IMR-90 (cell line): Measurements from ENCODE around the gene KIF13A. TPM values are rescaled to one million over a fixed set of nuclear protein-coding genes. Genes with fewer than 3 reads are reported as not detected.

Experiments used
- ATAC-seq: fragments of 200-7000 bp; cut with Tn5 transposase; 2 replicates; pipeline ENCODE4 v1.9.1; 2020; ENCODE audit warnings: low read depth, mild to moderate bottlenecking, moderate library complexity
- BruUV-seq: library from RNA; stranded (reverse); fragments of 400-500 nt; replicated peaks from 2 replicates; lab custom pipeline; 2021; lab: Mats Ljungman, UMichigan
- CTCF ChIA-PET: fragments of 300-600 bp; formaldehyde crosslinking; extraction: SDS; loops from one replicate; lab custom pipeline; 2021; ENCODE audit warnings: antibody characterized with exemption; lab: Yijun Ruan, JAX
- POLR2A ChIA-PET: fragments of 300-600 bp; sonication (Branson Sonifier 250); formaldehyde crosslinking; loops from one replicate; lab custom pipeline; 2022; ENCODE audit warnings: antibody characterized with exemption; ENCODE audit not compliant: unreplicated experiment; lab: Charles Lee
- DNase-seq: peaks from one replicate; pipeline ENCODE4 v3.0.0; 2013
- H2AFZ ChIP-seq: replicated peaks from 2 replicates; pipeline ENCODE3; 2013; ENCODE audit warnings: low read length, mild to moderate bottlenecking; ENCODE audit not compliant: poor library complexity
- H2AK5ac ChIP-seq: 2 replicates; pipeline ENCODE4 v1.6.1; 2013; ENCODE audit warnings: low read depth, low read length, inconsistent platforms
- H2AK9ac ChIP-seq: replicated peaks from 2 replicates; pipeline ENCODE3; 2013; ENCODE audit warnings: mild to moderate bottlenecking, low read depth, low read length, moderate library complexity; ENCODE audit not compliant: poor library complexity
- H2BK120ac ChIP-seq: 2 replicates; pipeline ENCODE4 v1.6.1; 2013; ENCODE audit warnings: low read depth, low read length, inconsistent platforms
- H2BK15ac ChIP-seq: 3 replicates; pipeline ENCODE4 v1.6.1; 2013; ENCODE audit warnings: low read depth, low read length, inconsistent platforms
- H2BK20ac ChIP-seq: 2 replicates; pipeline ENCODE4 v1.6.1; 2013; ENCODE audit warnings: low read depth, mild to moderate bottlenecking, inconsistent platforms, low read length, moderate library complexity
- H2BK5ac ChIP-seq: 2 replicates; pipeline ENCODE4 v1.6.1; 2013; ENCODE audit warnings: mild to moderate bottlenecking, low read depth, low read length, inconsistent platforms; ENCODE audit not compliant: poor library complexity, severe bottlenecking
- H3K14ac ChIP-seq: replicated peaks from 2 replicates; pipeline ENCODE4 v1.6.1; 2013; ENCODE audit warnings: low read depth, low read length, inconsistent platforms
- H3K18ac ChIP-seq: 2 replicates; pipeline ENCODE4 v1.6.1; 2013; ENCODE audit warnings: low read depth, low read length, control low read depth
- H3K23ac ChIP-seq: 2 replicates; pipeline ENCODE4 v1.6.1; 2013; ENCODE audit warnings: low read depth, low read length, inconsistent platforms
- H3K27ac ChIP-seq: 2 replicates; pipeline ENCODE4 v1.5.1; 2013; ENCODE audit warnings: mild to moderate bottlenecking, control low read depth, low read length; ENCODE audit not compliant: insufficient read depth
- H3K27me3 ChIP-seq: 2 replicates; pipeline ENCODE4 v1.6.1; 2013; ENCODE audit warnings: low read length; ENCODE audit not compliant: control insufficient read depth, insufficient read depth
- H3K36me3 ChIP-seq: 2 replicates; pipeline ENCODE4 v1.6.1; 2013; ENCODE audit warnings: low read length, mixed read lengths; ENCODE audit not compliant: control insufficient read depth, insufficient read depth
- H3K4ac ChIP-seq: 2 replicates; pipeline ENCODE4 v1.6.1; 2013; ENCODE audit warnings: low read depth, low read length, inconsistent platforms
- H3K4me1 ChIP-seq: 2 replicates; pipeline ENCODE4 v1.6.1; 2013; ENCODE audit warnings: low read length, mixed read lengths; ENCODE audit not compliant: control insufficient read depth, insufficient read depth
- H3K4me2 ChIP-seq: 2 replicates; pipeline ENCODE4 v1.6.1; 2013; ENCODE audit warnings: low read depth, mild to moderate bottlenecking, control low read depth, low read length, moderate library complexity
- H3K4me3 ChIP-seq: 2 replicates; pipeline ENCODE4 v1.5.1; 2013; ENCODE audit warnings: low read depth, mild to moderate bottlenecking, control low read depth, low read length, moderate library complexity; ENCODE audit not compliant: insufficient read depth
- H3K56ac ChIP-seq: 2 replicates; pipeline ENCODE4 v1.6.1; 2013; ENCODE audit warnings: low read length, inconsistent platforms; ENCODE audit not compliant: insufficient read depth; ENCODE audit errors: extremely low read depth
- H3K79me1 ChIP-seq, 2 experiments: 2 replicates each; pipeline ENCODE4 v1.6.1; 2013; ENCODE audit warnings: low read length in 2 of 2, inconsistent platforms in 1 of 2, low read depth in 1 of 2
- H3K9ac ChIP-seq: 2 replicates; pipeline ENCODE4 v1.6.1; 2013; ENCODE audit warnings: low read depth, low read length, control low read depth
- H3K9me1 ChIP-seq: 2 replicates; pipeline ENCODE4 v1.6.1; 2013; ENCODE audit warnings: low read length, inconsistent platforms; ENCODE audit not compliant: insufficient read depth
- H3K9me3 ChIP-seq: 2 replicates; pipeline ENCODE4 v1.6.1; 2013; ENCODE audit warnings: low read length; ENCODE audit not compliant: control insufficient read depth, insufficient read depth
- H4K20me1 ChIP-seq: 2 replicates; pipeline ENCODE4 v1.6.1; 2013; ENCODE audit warnings: low read length, inconsistent platforms; ENCODE audit not compliant: insufficient read depth
- H4K5ac ChIP-seq: 2 replicates; pipeline ENCODE4 v1.6.1; 2013; ENCODE audit warnings: mild to moderate bottlenecking, low read depth, low read length, control low read depth
- H4K8ac ChIP-seq, 2 experiments: 2 replicates each; pipeline ENCODE4 v1.6.1; 2013; ENCODE audit warnings: low read depth in 2 of 2, low read length in 2 of 2, control low read depth in 1 of 2, inconsistent platforms in 1 of 2
- H4K91ac ChIP-seq: 2 replicates; pipeline ENCODE4 v1.6.1; 2013; ENCODE audit warnings: low read depth, low read length, inconsistent platforms; ENCODE audit not compliant: insufficient read depth
- BHLHE40 ChIP-seq: fragments of 150-350 bp; IDR thresholded peaks from 2 replicates; pipeline ENCODE4 v1.6.1; 2016; ENCODE audit warnings: mild to moderate bottlenecking, low read depth, low read length
- CEBPB ChIP-seq: IDR thresholded peaks from 2 replicates; pipeline ENCODE4 v1.6.1; 2012; ENCODE audit warnings: low read depth, low read length, improper control_type of control experiment
- CHD1 ChIP-seq: IDR thresholded peaks from 2 replicates; pipeline ENCODE4 v1.6.1; 2012; ENCODE audit warnings: low read depth, low read length, improper control_type of control experiment
- FOS ChIP-seq: fragments of 150-350 bp; IDR thresholded peaks from 2 replicates; pipeline ENCODE4 v1.6.1; 2016; ENCODE audit warnings: low read depth, low read length
- MAFK ChIP-seq: IDR thresholded peaks from 2 replicates; pipeline ENCODE4 v1.6.1; 2012; ENCODE audit warnings: low read depth, low read length, improper control_type of control experiment
- MAZ ChIP-seq: IDR thresholded peaks from 2 replicates; pipeline ENCODE4 v1.6.1; 2012; ENCODE audit warnings: low read depth, mild to moderate bottlenecking, low read length, improper control_type of control experiment, moderate library complexity, borderline replicate concordance
- MXI1 ChIP-seq: IDR thresholded peaks from 2 replicates; pipeline ENCODE4 v1.6.1; 2012; ENCODE audit warnings: low read depth, mild to moderate bottlenecking, low read length, moderate library complexity, borderline replicate concordance
- NFE2L2 ChIP-seq: fragments of 150-350 bp; IDR thresholded peaks from 2 replicates; pipeline ENCODE4 v1.6.1; 2016; ENCODE audit warnings: low read depth, mild to moderate bottlenecking, low read length
- POLR2A ChIP-seq: IDR thresholded peaks from 2 replicates; pipeline ENCODE4 v1.6.1; 2012; ENCODE audit warnings: mild to moderate bottlenecking, low read depth, low read length
- RAD21 ChIP-seq: IDR thresholded peaks from 2 replicates; pipeline ENCODE4 v1.6.1; 2012; ENCODE audit warnings: low read length, improper control_type of control experiment
- RCOR1 ChIP-seq: IDR thresholded peaks from 2 replicates; pipeline ENCODE4 v1.6.1; 2012; ENCODE audit warnings: mild to moderate bottlenecking, low read length, improper control_type of control experiment; ENCODE audit not compliant: insufficient replicate concordance
- RFX5 ChIP-seq: IDR thresholded peaks from 2 replicates; pipeline ENCODE4 v1.8.0; 2012; ENCODE audit warnings: low read depth, mild to moderate bottlenecking, low read length, moderate library complexity
- SMC3 ChIP-seq: fragments of 150-350 bp; IDR thresholded peaks from 2 replicates; pipeline ENCODE4 v1.6.1; 2016; ENCODE audit warnings: low read depth, mild to moderate bottlenecking, antibody characterized with exemption, low read length, moderate library complexity
- WGBS, 2 experiments: methylation state at CpG; one replicate each; pipeline versions ENCODE4 v1.1.5 to v1.1.7; 2013; ENCODE audit warnings: missing lambda C conversion rate in 2 of 2; ENCODE audit not compliant: insufficient read length in 1 of 2; ENCODE audit errors: extremely low coverage in 2 of 2; 5-methylcytosine and 5-hydroxymethylcytosine counted together
- dilution Hi-C: fragments of 300-500 bp; cut with HindIII; formaldehyde crosslinking; loops from one replicate; pipeline ENCODE4 v1.14.3; 2018; ENCODE audit warnings: low sequenced_read_pairs; ENCODE audit not compliant: unreplicated experiment
- in situ Hi-C: fragments of 300-500 bp; cut with MboI; formaldehyde crosslinking; loops from 3 replicates; pipeline ENCODE4 v1.14.3; 2019; ENCODE audit warnings: low sequenced_read_pairs, inconsistent platforms, mixed read lengths
- intact Hi-C: fragments of 100-400 bp; cut with micrococcal nuclease; formaldehyde crosslinking; loops from 2 replicates; pipeline ENCODE4 v1.10.0; 2022
- polyA plus RNA-seq, 3 experiments: library from polyadenylated mRNA; depleted of rRNA; stranded (reverse); fragments of >200 nt; gene quantifications; 2 replicates each; pipeline ENCODE4 v1.2.3, GENCODE V29; 2012; ENCODE audit warnings: low replicate concordance in 1 of 3
- total RNA-seq: library from RNA; depleted of rRNA; stranded (reverse); fragments of >200 nt; gene quantifications from 2 replicates; pipeline ENCODE4 v1.2.3, GENCODE V29; 2012
- TF ChIP-seq, protein P1 (sequence below): fragments of 150-350 bp; IDR thresholded peaks from 2 replicates; pipeline ENCODE4 v1.6.1; 2017; ENCODE audit warnings: mild to moderate bottlenecking, antibody characterized with exemption, low read length, low read depth
- TF ChIP-seq, protein P2 (sequence below): conservative IDR thresholded peaks from 2 replicates; pipeline ENCODE4 v1.5.1; 2012; ENCODE audit warnings: mild to moderate bottlenecking, low read depth, low read length, improper control_type of control experiment
- TF ChIP-seq, protein P3 (sequence below): fragments of 150-350 bp; IDR thresholded peaks from 2 replicates; pipeline ENCODE4 v1.6.1; 2016; ENCODE audit warnings: low read depth, mild to moderate bottlenecking, low read length, moderate library complexity, borderline replicate concordance

KIF13A gene
- total and polyA plus RNA-seq, 2 of the 4 experiments (the other 2 are of a cell fraction) = 23.3 to 51.8 TPM

DNA sequence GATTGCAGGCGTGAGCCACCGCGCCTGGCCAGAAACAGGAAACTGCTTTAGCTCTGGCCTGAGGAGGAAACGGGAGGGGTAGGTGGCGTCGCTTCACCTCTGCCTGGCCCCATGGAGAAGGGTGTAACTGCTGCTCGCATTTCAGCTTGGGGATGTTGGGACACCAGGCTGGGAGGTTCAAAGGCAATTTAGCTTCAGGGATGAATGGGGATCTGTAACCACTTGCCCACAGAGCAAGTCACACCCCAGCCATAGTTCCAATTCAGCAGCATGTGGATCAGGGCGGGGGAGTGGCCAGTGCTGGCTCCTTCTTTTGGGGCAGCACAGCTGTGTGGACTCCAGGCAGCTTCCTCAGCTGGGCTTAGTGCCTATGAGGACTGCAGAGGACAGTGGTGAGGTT is 245.9 kb downstream of the KIF13A start:
- no peak overlapping the region for H2AK5ac ChIP-seq
- no peaks in the 10 kb centered on the region for H3K79me1 ChIP-seq
- ChIA-PET CTCF (no interaction called here), POLR2A (no interaction called here)
- no peak overlapping the region for H3K9ac ChIP-seq
- intact Hi-C loops = no loop called here
- no peak overlapping the region for H3K4me2 ChIP-seq
- no peaks in the 10 kb centered on the region for H3K36me3 ChIP-seq
- no peak overlapping the region for H3K56ac ChIP-seq
- H2BK15ac ChIP-seq = no peak overlapping the region
- H4K5ac ChIP-seq = no peak overlapping the region
- H3K27ac ChIP-seq = no peak overlapping the region
- H2BK5ac ChIP-seq = no peak overlapping the region
- H3K9me3 ChIP-seq = peaks cover 9% of the 10 kb centered on the region
- no peak overlapping the region for H2AK9ac ChIP-seq
- dilution Hi-C loops = no loop called here
- no peaks in the 10 kb centered on the region for H4K20me1 ChIP-seq
- WGBS, 2 experiments = no CpG with 5 or more reads among the region's 8 CpGs
- H3K23ac ChIP-seq = no peak overlapping the region
- H3K27me3 ChIP-seq = no peaks in the 10 kb centered on the region
- no peak overlapping the region for H2BK120ac ChIP-seq
- H3K4me3 ChIP-seq = no peak overlapping the region
- BruUV-seq = no TSS peak
- no peak for ATAC-seq
- no peak overlapping the region for H2BK20ac ChIP-seq
- no peak overlapping the region for H4K91ac ChIP-seq
- no peak overlapping the region for H3K14ac ChIP-seq
- no peak for DNase-seq
- no peak overlapping the region for H4K8ac ChIP-seq
- H3K9me1 ChIP-seq = no peaks in the 10 kb centered on the region
- no peaks in the 10 kb centered on the region for H3K4me1 ChIP-seq
- TF ChIP-seq RAD21 (no peak), MXI1 (no peak), MAZ (no peak), CHD1 (no peak), SMC3 (no peak), NFE2L2 (no peak), RCOR1 (no peak), BHLHE40 (no peak), MAFK (no peak), CEBPB (no peak), POLR2A (no peak), FOS (no peak), RFX5 (no peak)
- TF ChIP-seq, protein P1, sequence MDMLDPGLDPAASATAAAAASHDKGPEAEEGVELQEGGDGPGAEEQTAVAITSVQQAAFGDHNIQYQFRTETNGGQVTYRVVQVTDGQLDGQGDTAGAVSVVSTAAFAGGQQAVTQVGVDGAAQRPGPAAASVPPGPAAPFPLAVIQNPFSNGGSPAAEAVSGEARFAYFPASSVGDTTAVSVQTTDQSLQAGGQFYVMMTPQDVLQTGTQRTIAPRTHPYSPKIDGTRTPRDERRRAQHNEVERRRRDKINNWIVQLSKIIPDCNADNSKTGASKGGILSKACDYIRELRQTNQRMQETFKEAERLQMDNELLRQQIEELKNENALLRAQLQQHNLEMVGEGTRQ = no peak
- TF ChIP-seq, protein P2, sequence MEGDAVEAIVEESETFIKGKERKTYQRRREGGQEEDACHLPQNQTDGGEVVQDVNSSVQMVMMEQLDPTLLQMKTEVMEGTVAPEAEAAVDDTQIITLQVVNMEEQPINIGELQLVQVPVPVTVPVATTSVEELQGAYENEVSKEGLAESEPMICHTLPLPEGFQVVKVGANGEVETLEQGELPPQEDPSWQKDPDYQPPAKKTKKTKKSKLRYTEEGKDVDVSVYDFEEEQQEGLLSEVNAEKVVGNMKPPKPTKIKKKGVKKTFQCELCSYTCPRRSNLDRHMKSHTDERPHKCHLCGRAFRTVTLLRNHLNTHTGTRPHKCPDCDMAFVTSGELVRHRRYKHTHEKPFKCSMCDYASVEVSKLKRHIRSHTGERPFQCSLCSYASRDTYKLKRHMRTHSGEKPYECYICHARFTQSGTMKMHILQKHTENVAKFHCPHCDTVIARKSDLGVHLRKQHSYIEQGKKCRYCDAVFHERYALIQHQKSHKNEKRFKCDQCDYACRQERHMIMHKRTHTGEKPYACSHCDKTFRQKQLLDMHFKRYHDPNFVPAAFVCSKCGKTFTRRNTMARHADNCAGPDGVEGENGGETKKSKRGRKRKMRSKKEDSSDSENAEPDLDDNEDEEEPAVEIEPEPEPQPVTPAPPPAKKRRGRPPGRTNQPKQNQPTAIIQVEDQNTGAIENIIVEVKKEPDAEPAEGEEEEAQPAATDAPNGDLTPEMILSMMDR = no peak
- TF ChIP-seq, protein P3, sequence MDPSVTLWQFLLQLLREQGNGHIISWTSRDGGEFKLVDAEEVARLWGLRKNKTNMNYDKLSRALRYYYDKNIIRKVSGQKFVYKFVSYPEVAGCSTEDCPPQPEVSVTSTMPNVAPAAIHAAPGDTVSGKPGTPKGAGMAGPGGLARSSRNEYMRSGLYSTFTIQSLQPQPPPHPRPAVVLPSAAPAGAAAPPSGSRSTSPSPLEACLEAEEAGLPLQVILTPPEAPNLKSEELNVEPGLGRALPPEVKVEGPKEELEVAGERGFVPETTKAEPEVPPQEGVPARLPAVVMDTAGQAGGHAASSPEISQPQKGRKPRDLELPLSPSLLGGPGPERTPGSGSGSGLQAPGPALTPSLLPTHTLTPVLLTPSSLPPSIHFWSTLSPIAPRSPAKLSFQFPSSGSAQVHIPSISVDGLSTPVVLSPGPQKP = no peak
- no peak overlapping the region for H3K18ac ChIP-seq
- H3K4ac ChIP-seq = no peak overlapping the region
- in situ Hi-C loops = no loop called here
- H2AFZ ChIP-seq = no peak overlapping the region
